Skeletal muscle satellite cell (primary cell): Measurements from ENCODE around the gene KCNN3.

ENCODE experiments used
- H3K27me3 ChIP-seq: 2 replicates; pipeline ENCODE4 v1.7.0; 2013; ENCODE audit warnings: low read length; ENCODE audit not compliant: control insufficient read depth, insufficient read depth
- H3K36me3 ChIP-seq: 2 replicates; pipeline ENCODE4 v1.7.0; 2013; ENCODE audit warnings: mild to moderate bottlenecking, control low read depth, low read length; ENCODE audit not compliant: insufficient read depth
- H3K4me1 ChIP-seq: 2 replicates; pipeline ENCODE4 v1.7.0; 2013; ENCODE audit warnings: low read length; ENCODE audit not compliant: control insufficient read depth, insufficient read depth
- H3K4me2 ChIP-seq: 2 replicates; pipeline ENCODE4 v1.7.0; 2013; ENCODE audit warnings: mild to moderate bottlenecking, low read length
- H3K4me3 ChIP-seq: 2 replicates; pipeline ENCODE4 v1.7.0; 2013; ENCODE audit warnings: low read length
- H3K9ac ChIP-seq: 2 replicates; pipeline ENCODE4 v1.7.0; 2013; ENCODE audit warnings: mild to moderate bottlenecking, low read depth, low read length, moderate library complexity
- H3K9me3 ChIP-seq: replicated peaks from 2 replicates; pipeline ENCODE4 v1.7.0; 2013; ENCODE audit warnings: mild to moderate bottlenecking, control low read depth, low read length

The KCNN3 gene

GRCh38 chr1:154746622-154747299 lies 123.3 kb downstream of the KCNN3 start:
- H3K9me3 ChIP-seq, result no peaks in the 10 kb centered on the region
- H3K36me3 ChIP-seq, result no peaks in the 10 kb centered on the region
- peaks cover 17% of the 10 kb centered on the region for H3K4me1 ChIP-seq
- no peak overlapping the region for H3K4me3 ChIP-seq
- no peak overlapping the region for H3K9ac ChIP-seq
- H3K4me2 ChIP-seq, result no peak overlapping the region
- H3K27me3 ChIP-seq, result peaks cover 87% of the 10 kb centered on the region

GRCh38 chr1:154745750-154746425 lies 124.2 kb downstream of the KCNN3 start:
- Histone ChIP-seq H3K4me3 (no peak overlapping the region), H3K9me3 (no peaks in the 10 kb centered on the region), H3K36me3 (no peaks in the 10 kb centered on the region), H3K27me3 (peaks cover 80% of the 10 kb centered on the region), H3K9ac (no peak overlapping the region), H3K4me1 (peaks cover 19% of the 10 kb centered on the region), H3K4me2 (no peak overlapping the region)

- no peaks in the 10 kb centered on the region for H3K9me3 ChIP-seq
- H3K4me1 ChIP-seq, result peaks cover 19% of the 10 kb centered on the region
- no peak overlapping the region for H3K4me2 ChIP-seq
- no peaks in the 10 kb centered on the region for H3K36me3 ChIP-seq
- peaks cover 78% of the 10 kb centered on the region for H3K27me3 ChIP-seq
- no peak overlapping the region for H3K9ac ChIP-seq
- no peak overlapping the region for H3K4me3 ChIP-seq
These were observed 124.8 kb downstream of the KCNN3 start for GRCh38 chr1:154745286-154745731.

- no peak overlapping the region for H3K4me3 ChIP-seq
- H3K9ac ChIP-seq, result no peak overlapping the region
- H3K27me3 ChIP-seq, result peaks cover 74% of the 10 kb centered on the region
- peaks cover 19% of the 10 kb centered on the region for H3K4me1 ChIP-seq
- no peak overlapping the region for H3K4me2 ChIP-seq
- H3K36me3 ChIP-seq, result no peaks in the 10 kb centered on the region
- no peaks in the 10 kb centered on the region for H3K9me3 ChIP-seq
These were observed 125.6 kb downstream of the KCNN3 start for GRCh38 chr1:154744352-154745035.

- H3K9ac ChIP-seq, result no peak overlapping the region
- H3K9me3 ChIP-seq, result no peaks in the 10 kb centered on the region
- no peaks in the 10 kb centered on the region for H3K36me3 ChIP-seq
- H3K4me2 ChIP-seq, result no peak overlapping the region
- no peak overlapping the region for H3K4me3 ChIP-seq
- peaks cover 19% of the 10 kb centered on the region for H3K4me1 ChIP-seq
- H3K27me3 ChIP-seq, result peaks cover 75% of the 10 kb centered on the region
These were observed 126.5 kb downstream of the KCNN3 start for GRCh38 chr1:154743526-154744036.

GRCh38 chr1:154742606-154743005 lies 127.5 kb downstream of the KCNN3 start:
- Histone ChIP-seq H3K9ac (no peak overlapping the region), H3K4me3 (no peak overlapping the region), H3K9me3 (no peaks in the 10 kb centered on the region), H3K4me1 (peaks cover 11% of the 10 kb centered on the region), H3K36me3 (no peaks in the 10 kb centered on the region), H3K4me2 (no peak overlapping the region), H3K27me3 (peaks cover 70% of the 10 kb centered on the region)

GRCh38 chr1:154741741-154742495 lies 128.2 kb downstream of the KCNN3 start:
- Histone ChIP-seq H3K27me3 (peaks cover 63% of the 10 kb centered on the region), H3K9ac (no peak overlapping the region), H3K4me3 (no peak overlapping the region), H3K36me3 (no peaks in the 10 kb centered on the region), H3K9me3 (no peaks in the 10 kb centered on the region), H3K4me1 (peaks cover 11% of the 10 kb centered on the region), H3K4me2 (peak overlapping the region; percentile 33)

- Histone ChIP-seq H3K27me3 (peaks cover 57% of the 10 kb centered on the region), H3K4me3 (no peak overlapping the region), H3K9ac (no peak overlapping the region), H3K36me3 (no peaks in the 10 kb centered on the region), H3K4me1 (peaks cover 15% of the 10 kb centered on the region), H3K9me3 (no peaks in the 10 kb centered on the region), H3K4me2 (peak overlapping the region; percentile 33)
These were observed 128.8 kb downstream of the KCNN3 start for GRCh38 chr1:154741327-154741726.

- Histone ChIP-seq H3K9me3 (no peaks in the 10 kb centered on the region), H3K4me2 (no peak overlapping the region), H3K4me3 (no peak overlapping the region), H3K9ac (no peak overlapping the region), H3K36me3 (no peaks in the 10 kb centered on the region), H3K27me3 (peaks cover 44% of the 10 kb centered on the region), H3K4me1 (peaks cover 15% of the 10 kb centered on the region)
These were observed 130.4 kb downstream of the KCNN3 start for GRCh38 chr1:154739654-154740053.

- H3K9me3 ChIP-seq, result no peaks in the 10 kb centered on the region
- H3K4me3 ChIP-seq, result no peak overlapping the region
- H3K4me1 ChIP-seq, result peaks cover 6% of the 10 kb centered on the region
- H3K9ac ChIP-seq, result no peak overlapping the region
- H3K36me3 ChIP-seq, result no peaks in the 10 kb centered on the region
- H3K4me2 ChIP-seq, result no peak overlapping the region
- peaks cover 26% of the 10 kb centered on the region for H3K27me3 ChIP-seq
These were observed 133.2 kb downstream of the KCNN3 start for GRCh38 chr1:154736841-154737240.

GRCh38 chr1:154735804-154736168 lies 134.3 kb downstream of the KCNN3 start:
- Histone ChIP-seq H3K4me3 (no peak overlapping the region), H3K4me2 (no peak overlapping the region), H3K27me3 (peaks cover 23% of the 10 kb centered on the region), H3K9ac (no peak overlapping the region), H3K36me3 (no peaks in the 10 kb centered on the region), H3K9me3 (no peaks in the 10 kb centered on the region), H3K4me1 (peaks cover 10% of the 10 kb centered on the region)
